Spleen (tissue), 11 donors: ENCODE results near the gene SEMA4A. TPM values are rescaled to one million over a fixed set of nuclear protein-coding genes. Genes with fewer than 3 reads are reported as not detected.

Experiments used
- DNase-seq: peaks from one replicate; pipeline ENCODE4 v3.0.0-alpha.2; 2020
- H3K27ac ChIP-seq, 8 donors: fragments of 200-600 bp; sonication (generic) in 7 of 8; 1 replicate in 4 of 8; 2 replicates in 4 of 8; pipeline versions ENCODE4 v1.5.0 to v1.8.0; 2016 to 2021; ENCODE audit warnings: inconsistent platforms in 4 of 8, mild to moderate bottlenecking in 4 of 8, moderate library complexity in 1 of 8
- H3K27me3 ChIP-seq, 7 donors: fragments of 200-600 bp; sonication (generic) in 6 of 7; replicated peaks in 1 of 7; 1 replicate in 4 of 7; 2 replicates in 3 of 7; pipeline versions ENCODE4 v1.5.0 to v1.8.0; 2016 to 2021; ENCODE audit warnings: inconsistent platforms in 3 of 7, mild to moderate bottlenecking in 1 of 7
- H3K36me3 ChIP-seq, 6 donors: fragments of 200-600 bp; sonication (generic) in 5 of 6; 1 replicate in 4 of 6; 2 replicates in 2 of 6; pipeline versions ENCODE4 v1.5.0 to v1.8.0; 2016 to 2021; ENCODE audit warnings: inconsistent platforms in 2 of 6
- H3K4me1 ChIP-seq, 6 donors: fragments of 200-600 bp; sonication (generic) in 5 of 6; 1 replicate in 3 of 6; 2 replicates in 3 of 6; pipeline versions ENCODE4 v1.5.0 to v1.8.0; 2016 to 2021; ENCODE audit warnings: inconsistent platforms in 3 of 6
- H3K4me3 ChIP-seq, 8 donors: fragments of 200-600 bp; sonication (generic) in 7 of 8; 1 replicate in 4 of 8; 2 replicates in 4 of 8; pipeline versions ENCODE4 v1.5.0 to v1.8.0; 2016 to 2021; ENCODE audit warnings: inconsistent platforms in 4 of 8, mild to moderate bottlenecking in 4 of 8, moderate library complexity in 2 of 8
- H3K9me3 ChIP-seq, 8 donors: fragments of 200-600 bp; sonication (generic) in 7 of 8; 1 replicate in 4 of 8; 2 replicates in 4 of 8; pipeline versions ENCODE4 v1.5.0 to v1.8.0; 2016 to 2021; ENCODE audit warnings: inconsistent platforms in 4 of 8
- POLR2A ChIP-seq, 3 donors: fragments of 450-650 bp; IDR thresholded peaks; one replicate each; pipeline ENCODE4 v1.5.1; 2017; ENCODE audit warnings: antibody characterized with exemption in 3 of 3, mild to moderate bottlenecking in 1 of 3
- POLR2AphosphoS5 ChIP-seq, 3 donors: sonication (generic); formaldehyde crosslinking; IDR thresholded peaks; one replicate each; pipeline ENCODE4 v1.5.1; 2017; ENCODE audit warnings: antibody characterized with exemption in 3 of 3
- WGBS, 5 donors: extraction: QIAGEN DNeasy Blood & Tissue Kit in 3 of 5; methylation state at CpG; one replicate each; pipeline versions ENCODE4 v1.1.5 to v1.1.7; 2013 to 2018; 5-methylcytosine and 5-hydroxymethylcytosine counted together
- intact Hi-C: fragments of 100-400 bp; cut with DNase I; formaldehyde crosslinking; loops from one replicate; pipeline ENCODE4 v1.15.0; 2023; ENCODE audit warnings: low total_unique reads
- polyA plus RNA-seq, 3 donors: library from polyadenylated mRNA; stranded (reverse); fragments of 200-250 nt; gene quantifications; one replicate each; pipeline ENCODE4 v1.2.1, GENCODE V29; 2013
- total RNA-seq, 7 donors: library from RNA; depleted of rRNA in 3 of 7; stranded (reverse); fragments of >200 nt in 3 of 7; fragmentation: NEBNext Ultra II Directional in 4 of 7; extraction: Animal tissue kit (Norgen Biotek cat#: 25700) in 4 of 7; gene quantifications; one replicate each; pipeline versions ENCODE4 v1.1.0 to v1.2.1, GENCODE V29; 2016 to 2021
- TF ChIP-seq, protein P1 (sequence below), 11 experiments: fragments of 200-600 bp in 7 of 11; fragments of 450-650 bp in 4 of 11; sonication (generic) in 4 of 11; IDR thresholded peaks in 8 of 11; conservative IDR thresholded peaks in 3 of 11; 1 replicate in 7 of 11; 2 replicates in 4 of 11; pipeline versions ENCODE4 v1.4.0 to v1.8.0; 2016 to 2021; ENCODE audit warnings: antibody characterized with exemption in 11 of 11, inconsistent platforms in 4 of 11, mild to moderate bottlenecking in 1 of 11
- donor health status: healthy with polysubstance abuse.
- donor health status: DM: no; HTN: no; CAD: no; lungs with moderate emphysema.
- donor health status: DM: no; HTN: no; CAD: no.
- donor health status: Bipolar disorder and iron deficiency.
- donor health status: healthy.
- donor health status: DM: no; HTN: no; CAD: no.
- donor health status: DM: yes; HTN: yes; CAD: no.

The SEMA4A gene
- total and polyA plus RNA-seq, 10 donors = 7.1 to 65.9 (median 33.2) TPM

DNA sequence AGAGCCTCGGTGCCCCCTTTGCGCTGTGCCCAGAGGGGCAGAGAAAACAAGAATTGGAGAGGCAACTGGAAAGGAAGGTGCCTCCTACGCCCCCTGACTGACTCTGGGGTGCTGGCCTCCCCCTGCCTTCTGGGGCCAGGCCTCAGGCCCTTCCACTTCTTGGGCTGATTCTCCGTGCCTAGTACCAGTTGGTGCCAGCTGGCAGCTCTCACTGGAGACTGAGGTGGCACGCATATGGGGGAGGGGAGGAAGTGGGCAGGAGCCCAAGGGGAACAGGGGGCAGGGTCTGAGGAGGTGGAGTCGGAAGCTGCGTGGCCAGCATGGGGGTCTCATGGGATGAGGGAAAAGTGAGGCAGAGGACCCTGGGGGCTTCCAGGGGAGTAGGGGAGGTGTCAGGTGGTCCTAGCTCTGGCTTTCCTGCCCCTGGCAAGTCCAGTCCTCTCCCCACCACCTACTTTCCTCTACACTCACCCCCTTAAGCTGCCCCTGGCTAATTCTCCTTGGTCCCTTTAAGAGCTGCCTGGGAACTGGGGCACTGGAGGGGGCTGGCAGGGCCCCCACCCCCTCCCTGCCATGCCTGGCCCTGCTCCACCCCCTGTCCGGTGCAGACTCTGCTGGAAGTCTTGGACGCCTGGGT, 6.5 kb upstream of the SEMA4A start:
- TF ChIP-seq, protein P1, sequence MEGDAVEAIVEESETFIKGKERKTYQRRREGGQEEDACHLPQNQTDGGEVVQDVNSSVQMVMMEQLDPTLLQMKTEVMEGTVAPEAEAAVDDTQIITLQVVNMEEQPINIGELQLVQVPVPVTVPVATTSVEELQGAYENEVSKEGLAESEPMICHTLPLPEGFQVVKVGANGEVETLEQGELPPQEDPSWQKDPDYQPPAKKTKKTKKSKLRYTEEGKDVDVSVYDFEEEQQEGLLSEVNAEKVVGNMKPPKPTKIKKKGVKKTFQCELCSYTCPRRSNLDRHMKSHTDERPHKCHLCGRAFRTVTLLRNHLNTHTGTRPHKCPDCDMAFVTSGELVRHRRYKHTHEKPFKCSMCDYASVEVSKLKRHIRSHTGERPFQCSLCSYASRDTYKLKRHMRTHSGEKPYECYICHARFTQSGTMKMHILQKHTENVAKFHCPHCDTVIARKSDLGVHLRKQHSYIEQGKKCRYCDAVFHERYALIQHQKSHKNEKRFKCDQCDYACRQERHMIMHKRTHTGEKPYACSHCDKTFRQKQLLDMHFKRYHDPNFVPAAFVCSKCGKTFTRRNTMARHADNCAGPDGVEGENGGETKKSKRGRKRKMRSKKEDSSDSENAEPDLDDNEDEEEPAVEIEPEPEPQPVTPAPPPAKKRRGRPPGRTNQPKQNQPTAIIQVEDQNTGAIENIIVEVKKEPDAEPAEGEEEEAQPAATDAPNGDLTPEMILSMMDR (IDR thresholded peaks at IDR 0.05 in 8 of 11, conservative IDR thresholded peaks at IDR 0.05 in 3 of 11) = no peak
- TF ChIP-seq POLR2AphosphoS5 (IDR thresholded peaks at IDR 0.05) = peak; percentile 22 to 32 (median 29)
- H3K4me1 ChIP-seq = peaks cover 34 to 64% (median 60%) of the 10 kb centered on the region in 6 donors
- 23 to 31% (median 27%) methylated on average over 9 of the region's 9 CpGs for WGBS, 5 donors
- peak; percentile 83 for DNase-seq
- H3K27me3 ChIP-seq = peaks cover 0 to 13% (median 0%) of the 10 kb centered on the region in 7 donors
- peak overlapping the region in 1 of 8 donors; percentile 41 for H3K4me3 ChIP-seq
- H3K9me3 ChIP-seq = no peaks in the 10 kb centered on the region
- H3K36me3 ChIP-seq = no peaks in the 10 kb centered on the region
- intact Hi-C loops = loop anchor here (2.0 kb wide), 1 partner anchor 78 kb away; no protein-coding TSS in a partner anchor
- peak overlapping the region in 6 of 8 donors; percentile 72 to 92 (median 88) for H3K27ac ChIP-seq

DNA sequence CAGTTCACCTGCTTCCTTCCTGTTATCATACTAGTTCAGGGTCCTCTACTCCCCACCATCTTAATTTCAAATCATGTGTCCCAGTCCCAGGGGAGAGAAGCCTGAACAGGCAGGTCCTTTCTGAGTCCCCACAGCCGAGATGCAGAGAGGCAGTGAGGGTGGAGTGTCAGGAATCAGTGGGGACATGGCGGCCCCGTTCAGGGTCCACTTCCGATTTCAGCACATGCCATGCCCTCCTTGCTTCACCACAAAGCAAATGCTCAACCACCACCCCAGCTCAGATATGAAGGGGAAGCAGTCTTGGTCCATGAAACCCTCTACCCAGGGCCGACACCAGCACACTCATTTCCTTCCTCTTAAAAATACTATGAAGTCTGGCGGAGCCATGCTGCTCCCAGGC, 5.2 kb upstream of the SEMA4A start:
- no peaks in the 10 kb centered on the region for H3K9me3 ChIP-seq
- intact Hi-C loops = no loop called here
- peaks cover 0 to 13% (median 0%) of the 10 kb centered on the region in 7 donors for H3K27me3 ChIP-seq
- no peaks in the 10 kb centered on the region for H3K36me3 ChIP-seq
- 8 to 25% (median 11%) methylated on average over 6 of the region's 6 CpGs for WGBS, 5 donors
- peak; percentile 86 for DNase-seq
- peak overlapping the region in 1 of 8 donors; percentile 47 for H3K4me3 ChIP-seq
- H3K27ac ChIP-seq = peak overlapping the region; percentile 53 to 92 (median 82)
- H3K4me1 ChIP-seq = peaks cover 34 to 77% (median 73%) of the 10 kb centered on the region in 6 donors
- TF ChIP-seq, protein P1 (IDR thresholded peaks at IDR 0.05 in 8 of 11, conservative IDR thresholded peaks at IDR 0.05 in 3 of 11) = no peak
- TF ChIP-seq POLR2AphosphoS5 (IDR thresholded peaks at IDR 0.05) = peak in 2 of 3 donors; percentile 49 to 55

DNA sequence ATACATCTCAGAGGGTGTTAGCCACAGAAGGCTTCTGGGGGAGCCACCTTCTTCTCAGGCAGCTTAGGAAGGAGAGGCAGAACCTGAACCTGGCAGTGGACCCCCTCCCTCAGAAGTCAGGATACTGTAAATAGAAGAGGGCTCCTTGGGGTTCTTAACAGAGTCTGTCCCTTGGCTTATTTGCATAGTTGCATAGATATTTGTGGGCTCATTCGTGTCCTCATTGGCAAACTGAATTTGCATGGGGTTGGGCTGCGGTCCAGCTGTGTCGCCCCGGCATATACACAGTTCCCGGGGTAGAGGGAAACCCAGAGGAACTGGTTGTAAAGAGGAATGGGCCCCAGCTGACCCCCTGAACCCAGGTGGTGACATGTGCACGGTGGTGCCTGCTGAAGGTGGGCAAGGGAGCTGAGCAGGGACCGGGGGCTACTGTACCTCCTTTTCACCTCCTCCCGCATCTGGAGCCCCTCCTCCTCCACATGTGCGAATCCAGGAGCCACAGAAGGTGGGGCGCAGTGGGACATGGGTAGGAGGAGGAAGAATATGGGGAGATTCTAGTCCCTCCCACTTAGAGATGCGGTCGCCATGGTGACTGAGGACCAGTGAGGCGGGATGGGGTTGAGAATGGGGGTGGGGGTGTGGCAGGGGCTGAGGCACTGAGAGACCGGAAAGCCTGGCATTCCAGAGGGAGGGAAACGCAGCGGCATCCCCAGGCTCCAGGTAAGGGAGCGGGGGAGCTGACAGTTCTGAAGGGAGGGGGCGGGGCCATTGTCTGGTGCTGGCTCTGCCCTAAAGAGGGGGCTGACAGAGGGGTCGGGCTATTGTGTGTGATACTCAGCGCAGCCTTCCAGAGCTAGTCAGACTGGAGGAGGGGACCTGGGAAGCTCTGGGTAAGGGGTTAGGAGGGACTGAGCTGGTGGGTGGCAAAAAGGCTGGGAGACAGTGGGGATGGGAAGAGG, 3.7 kb upstream of the SEMA4A start:
- peaks cover 0 to 13% (median 0%) of the 10 kb centered on the region in 7 donors for H3K27me3 ChIP-seq
- DNase-seq = peak; percentile 79
- peaks cover 42 to 92% (median 85%) of the 10 kb centered on the region in 6 donors for H3K4me1 ChIP-seq
- no peaks in the 10 kb centered on the region for H3K9me3 ChIP-seq
- no peaks in the 10 kb centered on the region for H3K36me3 ChIP-seq
- peak overlapping the region in 2 of 8 donors; percentile 6 to 47 for H3K4me3 ChIP-seq
- intact Hi-C loops = no loop called here
- WGBS, 5 donors = 49 to 64% (median 58%) methylated on average over 19 to 20 of the region's 20 CpGs
- peak overlapping the region in 7 of 8 donors; percentile 72 to 92 (median 87) for H3K27ac ChIP-seq
- peak in 1 of 3 donors; percentile 24 for TF ChIP-seq POLR2AphosphoS5 (IDR thresholded peaks at IDR 0.05)
- TF ChIP-seq POLR2A (IDR thresholded peaks at IDR 0.05) = no peak

DNA sequence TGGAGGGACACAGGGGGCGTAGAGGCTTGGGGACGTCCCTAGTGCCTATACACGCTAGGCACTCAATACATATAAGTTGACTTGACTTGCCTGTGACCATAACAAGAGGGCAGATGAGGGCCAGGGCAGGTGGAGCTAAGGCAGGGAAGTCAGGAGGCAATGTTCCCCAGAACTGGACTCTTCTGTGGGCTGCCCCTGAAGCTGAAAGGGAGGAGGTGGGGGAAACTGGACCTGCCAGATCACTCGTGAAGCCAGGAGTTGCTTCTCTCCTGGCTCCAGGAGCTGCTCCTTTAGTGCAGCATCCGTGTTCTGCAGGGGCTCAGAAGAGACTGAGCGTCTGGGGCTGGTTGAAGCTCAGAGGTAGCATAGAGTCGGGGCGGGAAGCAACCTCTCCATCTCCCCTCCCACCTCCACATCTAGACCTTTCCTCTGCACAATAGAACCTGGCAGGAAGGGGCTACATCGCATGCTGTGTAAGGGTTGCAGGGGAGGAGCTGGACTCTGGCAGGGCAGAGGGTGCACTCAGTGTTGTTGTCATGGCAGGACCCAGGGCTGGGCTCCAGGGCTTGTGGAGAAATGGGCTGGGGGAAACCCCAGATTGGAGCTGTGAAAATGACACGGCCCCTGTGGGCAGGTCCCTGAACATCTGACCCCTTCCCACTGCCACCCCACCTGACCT, 2.9 kb upstream of the SEMA4A start:
- Histone ChIP-seq H3K27me3 (peaks cover 0 to 13% (median 0%) of the 10 kb centered on the region in 7 donors), H3K4me1 (peaks cover 42 to 100% (median 90%) of the 10 kb centered on the region in 6 donors), H3K4me3 (peak overlapping the region in 1 of 8 donors; percentile 47), H3K9me3 (no peaks in the 10 kb centered on the region), H3K36me3 (no peaks in the 10 kb centered on the region), H3K27ac (peak overlapping the region in 5 of 8 donors; percentile 25 to 92 (median 66))
- DNase-seq = no peak
- 53 to 77% (median 67%) methylated on average over 9 to 10 of the region's 10 CpGs for WGBS, 5 donors
- intact Hi-C loops = no loop called here
- TF ChIP-seq POLR2A (IDR thresholded peaks at IDR 0.05) (no peak), POLR2AphosphoS5 (IDR thresholded peaks at IDR 0.05) (no peak)
- TF ChIP-seq, protein P1 (IDR thresholded peaks at IDR 0.05 in 8 of 11, conservative IDR thresholded peaks at IDR 0.05 in 3 of 11) = no peak
